Measurements from ENCODE around the gene ICA1. TPM values are rescaled to one million over a fixed set of nuclear protein-coding genes. Genes with fewer than 3 reads are reported as not detected.

ICA1 gene
- total RNA-seq, 1 experiment from 2014 or later = not detected

- Histone ChIP-seq H3K27me3 (replicated peaks; ENCODE audit: insufficient read depth, low read depth, low read length, poor library complexity) (no peaks in the 10 kb centered on the region), H3K4me3 (ENCODE audit: low read depth, low read length, poor library complexity, severe bottlenecking) (no peak overlapping the region), H3K27ac (ENCODE audit: low read depth, low read length, poor library complexity, severe bottlenecking) (no peak overlapping the region), H3K36me3 (ENCODE audit: insufficient read depth, low read length, poor library complexity, severe bottlenecking) (no peaks in the 10 kb centered on the region), H3K4me1 (ENCODE audit: insufficient read depth, low read length, poor library complexity, severe bottlenecking) (no peaks in the 10 kb centered on the region), H3K9me3 (ENCODE audit: low read depth, low read length, poor library complexity, severe bottlenecking) (no peaks in the 10 kb centered on the region)
- TF ChIP-seq CTCF (conservative IDR thresholded peaks at IDR 0.05; ENCODE audit: low read depth, low read length) (no peak), EZH2 (IDR thresholded peaks at IDR 0.05; ENCODE audit: borderline replicate concordance, low read depth, low read length, poor library complexity, severe bottlenecking) (no peak)
- intact Hi-C loops (cut with micrococcal nuclease; ENCODE audit: unreplicated experiment) = no loop called here
- DNase-seq (ENCODE audit: low spot score) = no peak
- no TSS peak for BruUV-seq (replicated peaks)
- CTCF ChIA-PET = no interaction called here
- POLR2A ChIA-PET (ENCODE audit: low non-redundant PET) = no interaction called here
These were observed 92.8 kb downstream of the ICA1 start for GRCh38 chr7:8169171-8169570.

- intact Hi-C loops (cut with micrococcal nuclease; ENCODE audit: unreplicated experiment) = no loop called here
- no peak overlapping the region for H3K27ac ChIP-seq (ENCODE audit: low read depth, low read length, poor library complexity, severe bottlenecking)
- H3K9me3 ChIP-seq (ENCODE audit: low read depth, low read length, poor library complexity, severe bottlenecking) = no peaks in the 10 kb centered on the region
- H3K36me3 ChIP-seq (ENCODE audit: insufficient read depth, low read length, poor library complexity, severe bottlenecking) = no peaks in the 10 kb centered on the region
- H3K4me1 ChIP-seq (ENCODE audit: insufficient read depth, low read length, poor library complexity, severe bottlenecking) = no peaks in the 10 kb centered on the region
- no peaks in the 10 kb centered on the region for H3K27me3 ChIP-seq (replicated peaks; ENCODE audit: insufficient read depth, low read depth, low read length, poor library complexity)
- POLR2A ChIA-PET (ENCODE audit: low non-redundant PET) = no interaction called here
- H3K4me3 ChIP-seq (ENCODE audit: low read depth, low read length, poor library complexity, severe bottlenecking) = no peak overlapping the region
- no TSS peak for BruUV-seq (replicated peaks)
- CTCF ChIA-PET = no interaction called here
- no peak for TF ChIP-seq CTCF (conservative IDR thresholded peaks at IDR 0.05; ENCODE audit: low read depth, low read length)
- TF ChIP-seq EZH2 (IDR thresholded peaks at IDR 0.05; ENCODE audit: borderline replicate concordance, low read depth, low read length, poor library complexity, severe bottlenecking) = no peak
- DNase-seq (ENCODE audit: low spot score) = no peak
These were observed 93.6 kb downstream of the ICA1 start for GRCh38 chr7:8168336-8168735.

GRCh38 chr7:8165150-8165549 lies 96.8 kb downstream of the ICA1 start:
- TF ChIP-seq CTCF (conservative IDR thresholded peaks at IDR 0.05; ENCODE audit: low read depth, low read length) (no peak), EZH2 (IDR thresholded peaks at IDR 0.05; ENCODE audit: borderline replicate concordance, low read depth, low read length, poor library complexity, severe bottlenecking) (no peak)
- CTCF ChIA-PET = no interaction called here

More at GRCh38 chr7:8165150-8165549, 96.8 kb downstream of the ICA1 start:
- BruUV-seq (replicated peaks) = no TSS peak
- Histone ChIP-seq H3K27ac (ENCODE audit: low read depth, low read length, poor library complexity, severe bottlenecking) (no peak overlapping the region), H3K4me3 (ENCODE audit: low read depth, low read length, poor library complexity, severe bottlenecking) (no peak overlapping the region), H3K4me1 (ENCODE audit: insufficient read depth, low read length, poor library complexity, severe bottlenecking) (no peaks in the 10 kb centered on the region), H3K27me3 (replicated peaks; ENCODE audit: insufficient read depth, low read depth, low read length, poor library complexity) (no peaks in the 10 kb centered on the region), H3K9me3 (ENCODE audit: low read depth, low read length, poor library complexity, severe bottlenecking) (no peaks in the 10 kb centered on the region), H3K36me3 (ENCODE audit: insufficient read depth, low read length, poor library complexity, severe bottlenecking) (no peaks in the 10 kb centered on the region)
- POLR2A ChIA-PET (ENCODE audit: low non-redundant PET) = no interaction called here
- intact Hi-C loops (cut with micrococcal nuclease; ENCODE audit: unreplicated experiment) = no loop called here
- no peak for DNase-seq (ENCODE audit: low spot score)

Data from A673 (cell line).